HG03575 (cell line): ENCODE measurements around the gene PANK4.
"Not testable (repeated sequence)": the region's sequence is repeated elsewhere in the genome, so short reads cannot be mapped to it uniquely, and the experiment has no call there.

Experiments
- ATAC-seq: cut with Tn5 transposase; IDR thresholded peaks from one replicate; pipeline ENCODE4 v1.9.1; 2021; ENCODE audit not compliant: unreplicated experiment, insufficient number of reproducible peaks, low FRiP score; ENCODE audit errors: extremely low read depth

The PANK4 gene

DNA sequence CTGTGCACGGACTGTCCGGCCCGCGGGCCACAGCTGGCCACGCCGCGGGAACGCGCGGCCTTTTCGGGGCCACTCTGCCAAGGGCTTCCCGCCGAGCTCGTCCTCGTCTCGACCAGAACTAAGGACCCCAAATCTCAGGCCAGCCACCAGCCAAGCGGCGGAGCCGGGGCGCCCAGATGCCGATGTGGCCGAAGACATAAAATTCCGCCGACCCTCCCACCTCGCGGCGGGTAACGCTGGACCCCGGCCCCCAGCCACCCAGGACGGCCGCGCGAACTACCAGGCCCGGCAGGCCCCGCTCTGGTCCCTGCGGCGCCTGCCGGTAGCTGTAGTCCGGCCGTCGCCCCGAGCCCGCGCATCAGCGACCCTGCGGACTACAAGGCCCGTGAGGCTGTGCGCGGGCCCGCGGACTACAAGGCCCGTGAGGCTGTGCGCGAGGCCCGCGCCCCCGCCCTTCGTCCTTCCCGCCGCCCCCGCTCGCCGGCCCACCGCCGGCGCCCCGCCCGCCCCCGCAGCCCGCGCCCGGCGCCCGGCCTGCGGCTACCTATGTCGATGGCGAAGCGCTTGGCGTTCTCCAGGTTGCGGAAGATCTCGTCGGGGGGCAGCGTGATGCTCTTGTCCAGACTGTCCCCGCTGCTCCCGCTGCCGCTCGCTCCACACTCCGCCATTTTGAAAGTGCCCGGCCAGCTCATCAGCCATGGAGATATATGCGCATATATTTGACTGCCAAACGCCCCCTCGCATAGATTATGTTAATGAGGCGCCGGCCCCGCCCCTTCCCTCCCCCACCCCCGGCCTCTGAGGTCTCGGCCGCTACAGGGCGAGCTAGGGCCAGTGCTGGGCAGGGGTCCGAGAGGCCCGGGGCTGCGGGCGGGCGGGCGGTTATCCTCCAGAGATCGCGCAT lies at the start of gene PANK4:
Gene PANK4, minus strand, starts transcription at position 677 of the 904 bp plus-strand sequence. Its CDS starts 9 bp downstream, at position 668.
- no peak for ATAC-seq

DNA sequence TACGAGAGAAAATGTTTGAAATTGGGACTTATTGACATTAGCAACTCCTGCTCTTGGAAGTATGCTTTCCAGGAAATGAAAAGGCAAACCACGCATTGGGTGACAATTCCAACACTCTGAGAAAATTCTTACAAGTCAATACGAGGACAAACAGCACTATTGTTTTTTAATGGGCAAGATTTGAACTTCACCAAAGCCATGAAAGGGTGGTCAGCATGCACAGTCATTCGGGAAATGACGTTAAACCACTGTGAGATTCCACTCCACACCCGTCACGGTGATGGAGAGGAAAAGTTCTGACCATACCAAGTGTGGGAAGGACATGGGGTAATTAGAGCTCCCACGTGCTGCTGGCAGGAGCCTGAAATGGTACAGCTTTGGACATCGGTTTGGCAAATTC lies 48.0 kb upstream of the PANK4 start:
- ATAC-seq = no peak

DNA sequence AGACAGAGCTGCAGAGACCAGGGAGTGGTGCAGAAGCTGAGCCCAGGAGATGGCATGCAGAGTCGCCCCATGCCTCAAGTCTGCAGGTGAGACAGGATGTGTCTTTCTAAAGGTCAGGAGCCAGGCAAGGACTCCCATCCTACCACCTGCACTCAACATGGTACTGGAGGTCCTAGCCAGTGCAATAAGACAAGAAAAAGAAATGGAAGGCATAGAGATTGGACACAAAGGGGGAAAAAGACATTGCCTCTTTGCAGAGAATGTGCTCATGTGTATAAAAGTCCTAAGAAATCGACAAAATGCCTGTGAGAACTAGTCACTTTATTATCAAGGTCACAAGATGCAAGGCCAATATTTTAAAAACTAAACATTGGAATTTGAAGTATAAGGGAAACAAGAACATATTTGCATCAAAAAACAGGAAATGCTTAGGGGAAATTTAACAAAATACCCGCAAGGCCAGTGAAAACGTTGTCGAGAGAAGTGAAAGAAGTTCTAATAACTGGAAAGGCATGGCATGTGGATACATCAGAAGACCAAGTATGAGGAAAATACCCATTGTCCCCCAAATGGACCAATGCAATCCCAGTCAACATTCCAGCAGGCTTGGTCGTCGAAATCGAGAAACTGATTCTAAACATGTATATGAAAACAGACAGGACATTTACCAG lies 47.0 kb upstream of the PANK4 start:
- no peak for ATAC-seq

- ATAC-seq = no peak
Measured at GRCh38 chr1:2571348-2571747, 45.0 kb upstream of the PANK4 start.

GRCh38 chr1:2570332-2570731 lies 43.9 kb upstream of the PANK4 start:
- no peak for ATAC-seq

- not testable (repeated sequence) for ATAC-seq
Measured at GRCh38 chr1:2569703-2570102, 43.3 kb upstream of the PANK4 start.

- no peak for ATAC-seq
Measured at GRCh38 chr1:2569060-2569459, 42.7 kb upstream of the PANK4 start.

DNA sequence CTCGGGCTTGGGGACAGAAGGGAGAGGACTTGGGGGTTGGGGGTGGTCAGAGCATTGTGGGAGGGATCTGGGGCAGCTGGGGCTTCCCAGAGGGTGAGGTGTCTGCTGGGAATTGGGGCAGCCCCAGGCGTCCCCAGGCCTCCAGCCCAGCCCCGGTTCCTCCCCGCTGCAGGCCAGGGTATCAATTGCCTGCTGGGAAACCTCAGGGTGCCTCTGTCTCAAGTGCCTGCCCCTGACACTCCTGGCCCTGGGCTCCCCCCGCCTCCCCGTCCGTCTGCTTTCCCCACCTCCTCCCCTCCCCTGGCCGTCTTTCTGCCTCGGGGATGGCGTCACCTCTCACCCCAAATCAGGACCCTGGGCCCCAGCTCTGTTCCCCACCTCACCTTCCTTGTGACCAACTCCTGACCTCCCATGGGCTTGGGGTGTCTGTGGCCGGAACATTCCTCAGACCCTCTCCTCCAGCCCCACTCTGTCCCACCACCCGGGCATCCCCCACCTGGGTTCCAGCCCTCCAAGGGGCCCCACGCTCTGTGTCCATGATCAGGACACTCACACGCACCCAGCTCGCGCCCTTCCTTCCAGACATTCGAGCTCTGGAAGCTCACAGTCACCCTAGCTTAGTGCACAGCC lies 41.9 kb upstream of the PANK4 start:
- ATAC-seq = not testable (repeated sequence)

- ATAC-seq = no peak
Measured at GRCh38 chr1:2567083-2567679, 40.8 kb upstream of the PANK4 start.

DNA sequence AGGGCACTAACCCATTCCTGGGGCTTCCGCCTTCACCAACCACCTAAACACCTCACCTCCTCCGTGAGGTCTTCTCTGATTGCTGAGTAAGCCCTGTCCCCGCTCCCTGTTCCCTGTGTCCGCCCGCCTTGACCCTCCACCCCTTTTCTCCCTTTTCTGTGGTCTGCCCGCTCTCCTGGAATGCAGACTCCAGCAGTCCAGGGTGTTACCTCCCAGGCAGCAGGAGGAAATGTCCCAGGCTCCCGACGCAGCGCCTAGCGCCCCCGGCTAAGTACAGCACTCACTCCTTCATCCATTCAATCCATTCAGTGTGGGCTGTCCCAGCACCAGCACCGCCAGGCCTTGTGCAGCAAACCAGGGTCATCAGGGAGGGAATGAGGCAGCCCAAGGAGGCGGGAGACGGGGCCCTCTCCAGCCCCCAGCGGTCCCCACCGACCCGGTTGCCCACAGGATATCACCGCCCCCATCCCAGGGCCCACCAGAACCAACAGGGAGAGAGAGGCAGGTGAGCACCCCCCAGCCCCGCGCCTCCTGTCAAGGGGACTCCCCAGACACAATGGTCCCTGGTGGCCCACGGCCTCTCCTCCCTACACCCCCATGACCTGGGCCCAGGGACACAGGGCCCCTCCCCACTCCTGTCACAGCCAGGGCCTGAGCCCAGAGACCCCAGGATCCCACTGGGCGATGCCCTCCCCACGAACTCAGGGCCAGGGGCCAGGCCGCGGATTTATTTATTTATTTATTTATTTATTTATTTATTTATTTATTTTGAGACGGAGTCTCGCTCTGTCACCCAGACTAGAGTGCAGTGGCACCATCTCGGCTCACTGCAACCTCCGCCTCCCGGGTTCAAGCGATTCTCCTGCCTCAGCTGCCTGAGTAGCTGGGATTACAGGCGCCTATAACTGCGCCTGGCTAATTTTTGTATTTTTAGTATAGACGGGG lies 40.0 kb upstream of the PANK4 start:
- no peak for ATAC-seq

DNA sequence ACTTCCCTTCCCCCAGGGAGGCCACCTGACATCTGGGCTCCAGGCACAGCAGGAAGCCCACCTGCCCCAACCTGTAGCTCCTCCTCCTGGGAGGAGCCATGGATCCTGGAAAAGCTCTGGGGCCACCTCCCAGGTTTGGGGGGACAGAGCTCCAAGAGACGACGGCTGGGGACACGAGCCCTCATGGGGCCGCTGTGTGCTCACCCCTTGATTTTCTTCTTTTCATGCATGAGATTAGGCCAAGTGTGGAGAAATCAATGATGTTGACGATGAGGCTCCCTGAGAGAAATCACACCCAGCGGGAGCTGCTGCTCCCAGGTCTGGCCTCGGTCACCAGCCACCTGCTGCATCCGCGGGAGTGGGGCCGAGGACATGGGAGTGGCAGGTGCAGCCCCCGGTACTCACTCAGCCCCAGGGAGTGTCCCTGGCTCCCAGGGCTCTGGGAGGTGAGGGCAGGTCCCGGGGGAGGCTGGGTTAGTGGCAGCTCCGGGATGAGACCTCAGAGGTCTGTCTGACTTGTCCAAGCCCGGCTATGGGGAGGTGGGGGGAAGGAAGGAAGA lies 38.5 kb upstream of the PANK4 start:
- ATAC-seq = no peak

- ATAC-seq = no peak
Measured at GRCh38 chr1:2564006-2564814, 37.8 kb upstream of the PANK4 start.

- ATAC-seq = no peak
Measured at GRCh38 chr1:2563205-2563604, 36.8 kb upstream of the PANK4 start.

GRCh38 chr1:2561898-2562895 lies 35.8 kb upstream of the PANK4 start:
- ATAC-seq = no peak

- no peak for ATAC-seq
Measured at GRCh38 chr1:2561446-2561845, 35.0 kb upstream of the PANK4 start.

DNA sequence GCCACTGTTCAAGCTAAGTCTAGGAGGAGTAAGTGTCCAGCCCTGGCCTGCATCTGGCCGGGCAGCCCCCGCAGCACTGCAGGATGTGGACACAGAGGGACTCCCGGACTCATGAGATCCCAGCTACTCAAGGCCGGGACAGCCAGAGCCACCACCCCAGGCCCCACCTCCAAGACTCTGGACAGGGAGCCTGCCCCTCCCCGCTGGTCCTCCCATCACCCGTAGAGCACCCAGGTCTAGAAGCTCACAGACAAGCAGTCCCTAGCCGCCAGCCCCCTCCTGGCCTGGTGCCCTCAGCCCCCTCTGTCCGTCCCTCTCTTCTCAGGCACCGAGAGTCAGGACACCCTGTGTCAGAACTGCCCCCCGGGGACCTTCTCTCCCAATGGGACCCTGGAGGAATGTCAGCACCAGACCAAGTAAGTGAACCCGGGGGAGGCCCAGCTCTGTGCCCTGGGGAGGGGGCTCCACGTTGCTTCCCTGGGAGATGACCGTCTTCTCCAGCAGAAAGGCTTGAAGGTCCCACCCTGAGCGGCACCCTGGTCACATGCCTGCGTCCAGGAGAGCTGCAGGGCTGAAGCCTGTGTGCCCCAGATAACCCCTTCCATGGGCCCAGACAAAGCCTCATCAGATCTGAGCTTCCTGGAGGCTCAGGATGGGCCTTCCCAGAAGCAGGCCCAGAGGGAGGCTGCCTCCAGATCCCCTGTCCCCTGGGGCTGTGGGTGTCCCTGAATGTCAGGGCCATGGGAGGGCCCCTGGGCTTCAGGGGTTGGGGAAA lies 34.1 kb upstream of the PANK4 start:
- ATAC-seq = no peak
